ENCODE measurements around the gene TRIM47. TPM values are rescaled to one million over a fixed set of nuclear protein-coding genes. Genes with fewer than 3 reads are reported as not detected.
A peak's percentile ranks its signal among the peaks of the same experiment; 100 is the strongest.

TRIM47 gene
- total and polyA plus RNA-seq, 7 donors, result 8.4 to 17.1 (median 10.9) TPM

DNA sequence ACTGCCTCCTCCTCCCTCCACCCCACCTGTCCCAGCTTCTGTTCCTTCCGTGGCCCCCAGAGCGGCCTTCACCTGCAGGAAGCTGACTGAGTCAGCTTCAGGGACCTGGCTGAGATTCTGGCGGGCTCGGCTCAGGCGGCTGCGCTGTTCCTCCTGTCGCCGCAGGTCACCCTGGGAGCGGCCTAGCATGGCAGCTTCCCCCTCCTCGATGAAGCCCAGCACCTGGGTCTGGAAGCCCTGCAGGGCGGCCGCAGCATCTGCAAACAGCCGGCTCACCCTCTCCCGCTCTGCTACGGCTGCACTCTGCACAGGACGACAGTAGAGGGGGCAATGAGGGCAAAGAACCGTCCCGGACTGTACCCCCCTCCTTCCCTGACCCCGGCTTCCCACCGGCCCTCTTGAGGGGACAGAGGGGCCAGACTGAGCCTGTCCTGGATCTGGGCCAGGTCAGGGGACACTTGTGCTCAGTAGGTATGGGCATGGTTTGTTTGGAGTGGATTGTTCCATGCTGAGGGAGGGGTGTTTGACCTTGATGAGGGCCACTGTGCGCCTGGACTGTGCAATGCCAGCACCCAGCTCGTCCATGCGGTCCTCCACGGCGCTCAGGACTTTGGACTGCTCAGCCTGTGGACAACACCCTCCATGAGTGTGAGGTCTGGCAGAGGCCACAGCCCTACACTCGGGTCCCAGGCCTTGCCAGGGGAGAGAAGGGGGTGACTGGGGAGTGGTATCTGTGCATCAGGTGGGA is 2.0 kb downstream of the TRIM47 start:
- DNase-seq, result peak in 1 of 2 donors; percentile 47
- WGBS, 3 donors, result 25 to 40% (median 25%) methylated on average over 21 to 26 of the region's 26 CpGs
- Histone ChIP-seq H3K36me3 (ENCODE audit: insufficient read depth in 1 of 2, low read depth in 1 of 2) (peaks cover 0 to 20% of the 10 kb centered on the region in 2 donors), H3K9me3 (no peaks in the 10 kb centered on the region), H3K27me3 (ENCODE audit: insufficient read depth in 3 of 3, low read length in 2 of 3) (no peaks in the 10 kb centered on the region), H3K27ac (peak overlapping the region; percentile 90), H3K4me1 (peaks cover 40% of the 10 kb centered on the region), H3K4me3 (peak overlapping the region; percentile 77)
- TF ChIP-seq, protein P1, sequence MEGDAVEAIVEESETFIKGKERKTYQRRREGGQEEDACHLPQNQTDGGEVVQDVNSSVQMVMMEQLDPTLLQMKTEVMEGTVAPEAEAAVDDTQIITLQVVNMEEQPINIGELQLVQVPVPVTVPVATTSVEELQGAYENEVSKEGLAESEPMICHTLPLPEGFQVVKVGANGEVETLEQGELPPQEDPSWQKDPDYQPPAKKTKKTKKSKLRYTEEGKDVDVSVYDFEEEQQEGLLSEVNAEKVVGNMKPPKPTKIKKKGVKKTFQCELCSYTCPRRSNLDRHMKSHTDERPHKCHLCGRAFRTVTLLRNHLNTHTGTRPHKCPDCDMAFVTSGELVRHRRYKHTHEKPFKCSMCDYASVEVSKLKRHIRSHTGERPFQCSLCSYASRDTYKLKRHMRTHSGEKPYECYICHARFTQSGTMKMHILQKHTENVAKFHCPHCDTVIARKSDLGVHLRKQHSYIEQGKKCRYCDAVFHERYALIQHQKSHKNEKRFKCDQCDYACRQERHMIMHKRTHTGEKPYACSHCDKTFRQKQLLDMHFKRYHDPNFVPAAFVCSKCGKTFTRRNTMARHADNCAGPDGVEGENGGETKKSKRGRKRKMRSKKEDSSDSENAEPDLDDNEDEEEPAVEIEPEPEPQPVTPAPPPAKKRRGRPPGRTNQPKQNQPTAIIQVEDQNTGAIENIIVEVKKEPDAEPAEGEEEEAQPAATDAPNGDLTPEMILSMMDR (IDR thresholded peaks at IDR 0.05), result no peak
- intact Hi-C loops (cut with DNase I), result loop anchor here in 1 of 2 donors (2.0 kb wide), 1 partner anchor 22 kb away; the partner anchor contains the start of gene WBP2
- ATAC-seq, result peak in 3 of 4 donors; percentile 1 to 15 (median 2)

DNA sequence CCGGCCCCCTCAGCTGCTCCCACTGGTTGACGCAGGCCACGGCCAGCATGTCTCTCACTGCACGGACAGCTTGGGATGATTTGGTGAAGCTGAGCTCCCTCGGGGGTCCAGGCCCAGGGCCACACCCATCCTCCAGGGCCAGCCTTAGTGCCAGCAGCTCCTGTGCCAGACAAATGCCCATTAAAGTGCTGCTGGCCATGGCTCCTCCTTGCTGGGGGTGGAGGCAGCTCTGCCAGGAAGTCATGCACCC is 2.5 kb downstream of the TRIM47 start:
- Histone ChIP-seq H3K27me3 (ENCODE audit: insufficient read depth in 3 of 3, low read length in 2 of 3) (no peaks in the 10 kb centered on the region), H3K4me1 (peaks cover 40% of the 10 kb centered on the region), H3K4me3 (peak overlapping the region; percentile 77), H3K9me3 (no peaks in the 10 kb centered on the region), H3K36me3 (ENCODE audit: insufficient read depth in 1 of 2, low read depth in 1 of 2) (peaks cover 0 to 20% of the 10 kb centered on the region in 2 donors), H3K27ac (peak overlapping the region; percentile 90)
- 38 to 48% (median 41%) methylated on average over 4 to 5 of the region's 5 CpGs for WGBS, 3 donors
- TF ChIP-seq, protein P1 (IDR thresholded peaks at IDR 0.05), result no peak
- peak in 3 of 4 donors; percentile 2 to 18 (median 5) for ATAC-seq
- intact Hi-C loops (cut with DNase I), result loop anchor here in 1 of 2 donors (2.0 kb wide), 1 partner anchor 21 kb away; the partner anchor contains the start of gene WBP2
- peak in 1 of 2 donors; percentile 68 for DNase-seq

DNA sequence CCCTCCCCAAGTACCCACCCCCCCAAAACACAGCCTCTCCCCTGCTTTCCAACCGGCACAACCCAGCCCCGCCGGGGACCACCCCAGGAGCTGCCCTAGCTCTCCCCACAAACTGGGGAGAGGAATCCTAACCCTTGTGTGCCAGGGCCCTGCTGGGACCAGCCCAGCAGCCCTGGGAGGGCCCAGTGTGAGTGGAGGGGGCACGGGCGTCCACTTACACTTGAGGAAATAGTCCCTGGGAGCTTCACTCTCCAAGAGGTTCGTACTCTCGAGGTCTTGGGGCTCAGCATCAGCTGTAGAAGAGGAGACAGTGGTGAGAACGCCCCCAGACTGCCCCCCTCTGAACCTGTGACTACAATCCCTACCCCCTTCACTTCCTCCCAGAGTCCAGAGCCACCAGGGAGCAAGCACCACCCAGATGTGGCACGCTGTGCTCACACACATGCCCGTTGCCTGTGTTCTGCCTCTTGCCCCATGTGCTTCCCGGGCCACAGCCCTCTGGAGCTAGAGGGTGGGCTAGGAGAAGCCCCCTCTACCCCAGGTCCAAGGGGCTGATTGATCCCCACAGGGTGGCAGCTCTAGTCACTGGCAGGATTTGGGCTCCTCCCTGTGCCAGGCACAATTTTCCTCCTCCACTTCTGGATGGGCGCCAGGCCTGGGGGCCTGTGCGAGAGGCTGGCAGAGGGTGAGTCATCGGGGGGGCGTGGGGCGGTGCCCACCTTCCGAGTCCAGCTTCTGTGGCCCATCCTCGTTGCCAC is 3.0 kb downstream of the TRIM47 start:
- intact Hi-C loops (cut with DNase I), result no loop called here
- TF ChIP-seq, protein P1 (IDR thresholded peaks at IDR 0.05), result no peak
- ATAC-seq, result no peak
- no peaks in the 10 kb centered on the region for H3K27me3 ChIP-seq (ENCODE audit: insufficient read depth in 3 of 3, low read length in 2 of 3)
- H3K36me3 ChIP-seq (ENCODE audit: insufficient read depth in 1 of 2, low read depth in 1 of 2), result peaks cover 0 to 20% of the 10 kb centered on the region in 2 donors
- no peaks in the 10 kb centered on the region for H3K9me3 ChIP-seq
- no peak for DNase-seq
- peaks cover 40% of the 10 kb centered on the region for H3K4me1 ChIP-seq
- H3K4me3 ChIP-seq, result peak overlapping the region; percentile 77
- WGBS, 3 donors, result 52 to 57% (median 57%) methylated on average over 18 of the region's 18 CpGs
- H3K27ac ChIP-seq, result peak overlapping the region; percentile 90

DNA sequence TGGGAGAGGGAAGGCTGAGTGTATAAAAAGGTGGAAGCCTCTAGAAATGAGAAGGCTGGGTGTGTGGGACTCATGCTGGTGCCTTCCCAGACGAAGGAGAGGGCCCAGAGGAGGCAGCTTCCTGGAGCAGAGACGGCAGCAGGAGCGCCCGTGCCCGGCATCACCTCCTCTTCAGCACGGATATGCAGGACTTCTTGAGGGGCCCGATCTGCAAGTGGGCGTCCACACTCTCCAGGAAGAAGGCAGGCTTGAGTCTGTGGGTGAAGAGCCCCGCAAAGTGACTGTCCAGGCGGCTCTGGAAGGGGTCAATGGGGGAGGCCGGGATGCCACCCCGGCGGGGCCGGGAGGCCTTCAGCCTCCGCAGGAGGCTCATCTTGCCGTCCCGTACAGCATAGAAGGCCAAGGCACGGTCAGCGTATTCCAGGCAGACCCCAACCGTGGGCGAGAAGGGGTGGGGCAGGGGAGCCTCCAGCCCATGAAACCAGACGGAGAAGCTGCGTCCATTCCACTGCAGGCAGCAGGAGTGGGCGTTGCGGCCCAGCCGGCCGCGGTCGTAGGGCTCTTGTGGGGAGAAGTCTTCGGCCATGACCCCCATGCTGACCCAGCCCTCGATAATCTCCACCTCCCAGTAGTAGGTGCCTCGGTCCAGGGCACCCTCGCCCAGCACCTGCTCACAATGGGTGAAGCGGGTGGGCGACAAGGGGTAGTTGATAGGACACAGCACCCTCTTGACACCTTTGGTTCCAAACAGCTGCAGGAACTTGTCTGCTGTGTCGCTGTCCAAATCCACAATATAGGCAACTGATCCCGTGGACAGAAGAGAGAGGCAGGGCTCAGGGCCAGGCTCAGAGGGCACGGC is 3.8 kb downstream of the TRIM47 start:
- no peak for DNase-seq
- no peaks in the 10 kb centered on the region for H3K9me3 ChIP-seq
- ATAC-seq, result no peak
- no peak overlapping the region for H3K4me3 ChIP-seq
- TF ChIP-seq, protein P1 (IDR thresholded peaks at IDR 0.05), result no peak
- peak overlapping the region; percentile 90 for H3K27ac ChIP-seq
- intact Hi-C loops (cut with DNase I), result no loop called here
- no peaks in the 10 kb centered on the region for H3K27me3 ChIP-seq (ENCODE audit: insufficient read depth in 3 of 3, low read length in 2 of 3)
- peaks cover 0 to 20% of the 10 kb centered on the region in 2 donors for H3K36me3 ChIP-seq (ENCODE audit: insufficient read depth in 1 of 2, low read depth in 1 of 2)
- WGBS, 3 donors, result 83 to 89% (median 88%) methylated on average over 38 of the region's 38 CpGs
- H3K4me1 ChIP-seq, result peaks cover 44% of the 10 kb centered on the region
